ENCODE measurements around the gene ABCB11.

DNA sequence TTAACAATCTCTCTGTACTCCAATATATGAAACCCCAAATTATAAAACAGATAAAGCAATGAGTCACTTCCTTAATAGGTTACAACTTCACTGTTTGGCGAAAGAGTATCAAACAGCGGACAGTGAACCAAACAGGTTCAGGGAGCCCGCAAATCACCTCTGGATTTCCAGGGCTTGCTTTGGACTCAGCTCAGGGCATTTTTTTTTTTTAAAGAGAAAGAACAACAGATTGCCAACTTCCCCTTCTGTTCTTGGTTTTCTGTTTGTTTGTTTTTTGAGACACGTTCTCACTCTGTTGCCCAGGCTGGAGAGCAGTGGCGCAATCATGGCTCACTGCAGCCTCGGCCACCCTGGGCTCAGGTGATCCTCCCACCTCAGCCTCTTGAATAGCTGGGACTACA is 52.7 kb downstream of the ABCB11 start:
- TF ChIP-seq POLR2AphosphoS5 (IDR thresholded peaks at IDR 0.05; ENCODE audit: low read depth, low read length) (no peak), SIN3A (IDR thresholded peaks at IDR 0.05; ENCODE audit: borderline replicate concordance, insufficient read depth, low read length) (no peak), TAF1 (IDR thresholded peaks at IDR 0.05; ENCODE audit: borderline replicate concordance, insufficient read depth, low read length) (no peak), FOXP2 (optimal IDR thresholded peaks at IDR 0.05; ENCODE audit: borderline replicate concordance, extremely low read depth, extremely low read length, insufficient read depth) (no peak)
- TF ChIP-seq, protein P1, sequence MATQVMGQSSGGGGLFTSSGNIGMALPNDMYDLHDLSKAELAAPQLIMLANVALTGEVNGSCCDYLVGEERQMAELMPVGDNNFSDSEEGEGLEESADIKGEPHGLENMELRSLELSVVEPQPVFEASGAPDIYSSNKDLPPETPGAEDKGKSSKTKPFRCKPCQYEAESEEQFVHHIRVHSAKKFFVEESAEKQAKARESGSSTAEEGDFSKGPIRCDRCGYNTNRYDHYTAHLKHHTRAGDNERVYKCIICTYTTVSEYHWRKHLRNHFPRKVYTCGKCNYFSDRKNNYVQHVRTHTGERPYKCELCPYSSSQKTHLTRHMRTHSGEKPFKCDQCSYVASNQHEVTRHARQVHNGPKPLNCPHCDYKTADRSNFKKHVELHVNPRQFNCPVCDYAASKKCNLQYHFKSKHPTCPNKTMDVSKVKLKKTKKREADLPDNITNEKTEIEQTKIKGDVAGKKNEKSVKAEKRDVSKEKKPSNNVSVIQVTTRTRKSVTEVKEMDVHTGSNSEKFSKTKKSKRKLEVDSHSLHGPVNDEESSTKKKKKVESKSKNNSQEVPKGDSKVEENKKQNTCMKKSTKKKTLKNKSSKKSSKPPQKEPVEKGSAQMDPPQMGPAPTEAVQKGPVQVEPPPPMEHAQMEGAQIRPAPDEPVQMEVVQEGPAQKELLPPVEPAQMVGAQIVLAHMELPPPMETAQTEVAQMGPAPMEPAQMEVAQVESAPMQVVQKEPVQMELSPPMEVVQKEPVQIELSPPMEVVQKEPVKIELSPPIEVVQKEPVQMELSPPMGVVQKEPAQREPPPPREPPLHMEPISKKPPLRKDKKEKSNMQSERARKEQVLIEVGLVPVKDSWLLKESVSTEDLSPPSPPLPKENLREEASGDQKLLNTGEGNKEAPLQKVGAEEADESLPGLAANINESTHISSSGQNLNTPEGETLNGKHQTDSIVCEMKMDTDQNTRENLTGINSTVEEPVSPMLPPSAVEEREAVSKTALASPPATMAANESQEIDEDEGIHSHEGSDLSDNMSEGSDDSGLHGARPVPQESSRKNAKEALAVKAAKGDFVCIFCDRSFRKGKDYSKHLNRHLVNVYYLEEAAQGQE (IDR thresholded peaks at IDR 0.05; ENCODE audit: insufficient read depth in 1 of 2, low read depth in 2 of 2, low read length in 2 of 2) = no peak
